SK-N-SH (cell line): ENCODE measurements around the gene SUPV3L1. TPM values are rescaled to one million over a fixed set of nuclear protein-coding genes. Genes with fewer than 3 reads are reported as not detected.
A peak's percentile ranks its signal among the peaks of the same experiment; 100 is the strongest.

Source experiments
- CTCF ChIA-PET: fragments of 300-600, 350-600 bp; formaldehyde crosslinking; extraction: SDS; loops from one replicate; lab custom pipeline; 2021; lab: Yijun Ruan, JAX
- POLR2A ChIA-PET: fragments of 350-600 bp; sonication (Branson Sonifier 250); formaldehyde crosslinking; extraction: SDS; loops from one replicate; lab custom pipeline; 2020; ENCODE audit warnings: antibody characterized with exemption, inconsistent platforms; lab: Yijun Ruan, JAX
- DNase-seq: peaks from one replicate; pipeline ENCODE4 v3.0.0; 2012
- H2AFZ ChIP-seq: fragments of 200-600 bp; sonication (generic); 2 replicates; pipeline ENCODE4 v1.8.1; 2016; ENCODE audit warnings: antibody characterized with exemption, mild to moderate bottlenecking, low read depth
- H3F3A ChIP-seq: fragments of 200-600 bp; sonication (generic); replicated peaks from 2 replicates; pipeline ENCODE3; 2016; ENCODE audit warnings: antibody characterized with exemption, mild to moderate bottlenecking; ENCODE audit not compliant: insufficient read depth
- H3K27ac ChIP-seq, 2 experiments: fragments of 200-500 bp in 1 of 2; fragments of 200-600 bp in 1 of 2; sonication (Bioruptor generic) in 1 of 2; sonication (generic), shearing (Covaris generic) in 1 of 2; 2 replicates each; pipeline versions ENCODE4 v1.5.1 to v1.6.1; 2014 to 2016; ENCODE audit warnings: low read depth in 2 of 2, inconsistent platforms in 1 of 2, low read length in 1 of 2, mild to moderate bottlenecking in 1 of 2, mixed read lengths in 1 of 2
- H3K27me3 ChIP-seq: fragments of 200-600 bp; sonication (generic), shearing (Covaris generic); 2 replicates; pipeline ENCODE4 v1.6.1; 2016; ENCODE audit warnings: mixed run types; ENCODE audit not compliant: insufficient read depth
- H3K36me3 ChIP-seq, 2 experiments: fragments of 200-500 bp in 1 of 2; fragments of 200-600 bp in 1 of 2; sonication (Bioruptor generic) in 1 of 2; sonication (generic) in 1 of 2; replicated peaks in 1 of 2; 2 replicates each; pipeline versions ENCODE3 to v1.5.1; 2014 to 2016; ENCODE audit warnings: low read length in 1 of 2, mild to moderate bottlenecking in 1 of 2; ENCODE audit not compliant: insufficient read depth in 2 of 2, control insufficient read depth in 1 of 2
- H3K4me1 ChIP-seq, 2 experiments: fragments of 200-500 bp in 1 of 2; fragments of 200-600 bp in 1 of 2; sonication (Bioruptor generic) in 1 of 2; sonication (generic), shearing (Covaris generic) in 1 of 2; 2 replicates each; pipeline versions ENCODE4 v1.5.1 to v1.6.1; 2014 to 2016; ENCODE audit warnings: low read depth in 1 of 2, low read length in 1 of 2, mixed run types in 1 of 2; ENCODE audit not compliant: insufficient read depth in 2 of 2, control insufficient read depth in 1 of 2
- H3K4me2 ChIP-seq: fragments of 200-600 bp; sonication (generic), shearing (Covaris generic); 2 replicates; pipeline ENCODE4 v1.6.1; 2017; ENCODE audit warnings: mixed run types
- H3K4me3 ChIP-seq, 2 experiments: fragments of 200-500 bp in 1 of 2; fragments of 200-600 bp in 1 of 2; sonication (Bioruptor generic) in 1 of 2; sonication (generic), shearing (Covaris generic) in 1 of 2; 2 replicates each; pipeline versions ENCODE4 v1.5.1 to v1.8.1; 2014 to 2016; ENCODE audit warnings: low read depth in 2 of 2, inconsistent platforms in 1 of 2, low read length in 1 of 2, mild to moderate bottlenecking in 1 of 2, mixed read lengths in 1 of 2, moderate library complexity in 1 of 2
- H3K79me2 ChIP-seq: fragments of 200-600 bp; sonication (generic); 2 replicates; pipeline ENCODE4 v1.8.1; 2017; ENCODE audit warnings: mild to moderate bottlenecking; ENCODE audit not compliant: insufficient read depth
- H3K9ac ChIP-seq: fragments of 200-600 bp; sonication (generic); 2 replicates; pipeline ENCODE4 v1.6.1; 2017; ENCODE audit warnings: mixed run types
- H3K9me2 ChIP-seq: fragments of 200-600 bp; sonication (generic); 2 replicates; pipeline ENCODE4 v1.6.1; 2017; ENCODE audit warnings: mixed run types
- H3K9me3 ChIP-seq: fragments of 200-600 bp; sonication (generic); 2 replicates; pipeline ENCODE4 v1.6.1; 2017; ENCODE audit warnings: mixed run types, mild to moderate bottlenecking, moderate library complexity
- H4K20me1 ChIP-seq: fragments of 200-600 bp; sonication (generic); 2 replicates; pipeline ENCODE4 v1.6.1; 2017; ENCODE audit warnings: mild to moderate bottlenecking, mixed run types; ENCODE audit not compliant: insufficient read depth
- CTCF ChIP-seq: fragments of 200-600 bp; sonication (generic); IDR thresholded peaks from 2 replicates; pipeline ENCODE4 v1.6.1; 2017; ENCODE audit warnings: antibody characterized with exemption, mild to moderate bottlenecking, moderate library complexity
- ELF1 ChIP-seq: IDR thresholded peaks from 2 replicates; pipeline ENCODE4 v1.4.0; 2012
- EP300 ChIP-seq, 2 experiments: IDR thresholded peaks; 2 replicates each; pipeline versions ENCODE4 v1.4.0 to v1.6.1; 2012; ENCODE audit warnings: borderline replicate concordance in 1 of 2, low read depth in 1 of 2, low read length in 1 of 2
- EZH2phosphoT487 ChIP-seq: fragments of 200-600 bp; sonication (generic); IDR thresholded peaks from 2 replicates; pipeline ENCODE4 v1.6.1; 2017; ENCODE audit warnings: low read depth, mixed run types, mild to moderate bottlenecking, antibody characterized with exemption, moderate library complexity, borderline replicate concordance
- FOSL2 ChIP-seq: IDR thresholded peaks from 2 replicates; pipeline ENCODE4 v1.4.0; 2012; ENCODE audit warnings: low read depth, mild to moderate bottlenecking, moderate library complexity, borderline replicate concordance
- FOXJ3 ChIP-seq: sonication (generic); formaldehyde crosslinking; IDR thresholded peaks from 2 replicates; pipeline ENCODE4 v1.5.1; 2020; ENCODE audit warnings: mild to moderate bottlenecking, missing genetic modification reagents
- FOXM1 ChIP-seq: IDR thresholded peaks from 2 replicates; pipeline ENCODE4 v1.4.0; 2012; ENCODE audit warnings: low read depth, mild to moderate bottlenecking
- GABPA ChIP-seq: IDR thresholded peaks from 2 replicates; pipeline ENCODE4 v1.4.0; 2012; ENCODE audit warnings: low read depth, mild to moderate bottlenecking
- IRF3 ChIP-seq: fragments of 150-350 bp; IDR thresholded peaks from 2 replicates; pipeline ENCODE4 v1.6.1; 2016; ENCODE audit warnings: mild to moderate bottlenecking, low read depth, low read length
- JUND ChIP-seq: IDR thresholded peaks from 2 replicates; pipeline ENCODE4 v1.4.0; 2012
- MEF2A ChIP-seq: IDR thresholded peaks from 2 replicates; pipeline ENCODE4 v1.4.0; 2012; ENCODE audit warnings: low read depth, borderline replicate concordance
- POLR2AphosphoS5 ChIP-seq: IDR thresholded peaks from 2 replicates; pipeline ENCODE4 v1.6.1; 2012; ENCODE audit warnings: low read depth, low read length
- REST ChIP-seq: IDR thresholded peaks from 2 replicates; pipeline ENCODE4 v1.6.1; 2012; ENCODE audit warnings: mild to moderate bottlenecking, low read depth, low read length, moderate library complexity
- RFX5 ChIP-seq: IDR thresholded peaks from 2 replicates; pipeline ENCODE4 v1.6.1; 2012; ENCODE audit warnings: mild to moderate bottlenecking, improper control_type of control experiment, low read length
- SMC3 ChIP-seq: IDR thresholded peaks from 2 replicates; pipeline ENCODE4 v1.6.1; 2012; ENCODE audit warnings: low read depth, low read length, improper control_type of control experiment
- TAF1 ChIP-seq: IDR thresholded peaks from 2 replicates; pipeline ENCODE4 v1.6.1; 2012; ENCODE audit warnings: low read depth, mild to moderate bottlenecking, low read length, moderate library complexity, borderline replicate concordance
- TEAD4 ChIP-seq: IDR thresholded peaks from 2 replicates; pipeline ENCODE4 v1.4.0; 2012; ENCODE audit warnings: mild to moderate bottlenecking, borderline replicate concordance; ENCODE audit not compliant: insufficient read depth
- USF1 ChIP-seq: IDR thresholded peaks from 2 replicates; pipeline ENCODE4 v1.4.0; 2012; ENCODE audit warnings: low read depth, borderline replicate concordance
- USF2 ChIP-seq: fragments of 150-350 bp; IDR thresholded peaks from 2 replicates; pipeline ENCODE4 v1.6.1; 2017; ENCODE audit warnings: antibody characterized with exemption, low read length, low read depth, borderline replicate concordance
- WGBS: methylation state at CpG from one replicate; pipeline ENCODE4 v1.1.6; 2017; ENCODE audit warnings: low lambda C conversion rate; 5-methylcytosine and 5-hydroxymethylcytosine counted together
- polyA plus RNA-seq, 3 experiments: library from polyadenylated mRNA; depleted of rRNA; stranded (reverse); fragments of >200 nt; gene quantifications; 2 replicates each; pipeline ENCODE4 v1.2.3, GENCODE V29; 2012

Gene SUPV3L1
- polyA plus RNA-seq, 1 of the 3 experiments (the other 2 are of a cell fraction): 19.8 TPM

- Histone ChIP-seq H3K4me1 (no peaks in the 10 kb centered on the region), H3F3A (no peaks in the 10 kb centered on the region), H3K27ac (no peak overlapping the region), H3K4me2 (no peak overlapping the region), H3K36me3 (no peaks in the 10 kb centered on the region), H4K20me1 (no peaks in the 10 kb centered on the region), H3K9ac (no peak overlapping the region), H2AFZ (no peak overlapping the region), H3K27me3 (no peaks in the 10 kb centered on the region), H3K4me3 (no peak overlapping the region), H3K9me3 (no peaks in the 10 kb centered on the region), H3K79me2 (no peaks in the 10 kb centered on the region), H3K9me2 (no peaks in the 10 kb centered on the region)
- no peak for TF ChIP-seq RFX5
- no peak for TF ChIP-seq FOXM1
- no peak for TF ChIP-seq IRF3
- no peak for TF ChIP-seq FOXJ3 (CRISPR knock-in tag)
- no peak for TF ChIP-seq EZH2phosphoT487
- TF ChIP-seq GABPA: no peak
- ChIA-PET POLR2A (no interaction called here), CTCF (interaction anchor here (0.8 to 4.9 kb wide), 4 partner anchors 8 to 174 kb away, joined by 3 to 30 read pairs (median 14); no protein-coding TSS in a partner anchor)
- no peak for DNase-seq
- 95% methylated on average over 3 of the region's 3 CpGs for whole genome bisulfite sequencing
These were observed 54.4 kb downstream of the SUPV3L1 start for GRCh38 chr10:69234447-69234846.

GRCh38 chr10:69237528-69238159, 57.6 kb downstream of the SUPV3L1 start:
- H3K4me1 ChIP-seq: no peaks in the 10 kb centered on the region
- H2AFZ ChIP-seq: no peak overlapping the region
- no peaks in the 10 kb centered on the region for H3K79me2 ChIP-seq
- H3K9ac ChIP-seq: no peak overlapping the region
- H3K27me3 ChIP-seq: no peaks in the 10 kb centered on the region
- H3K4me3 ChIP-seq: peak overlapping the region in 1 of 2 experiments; percentile 41; a peak in 1 of 4 replicates
- 42% methylated on average over 17 of the region's 17 CpGs for WGBS
- CTCF ChIA-PET: interaction anchor here (0.9 to 6.9 kb wide), 15 partner anchors 8 to 270 kb away, joined by 3 to 105 read pairs (median 4); no protein-coding TSS in a partner anchor
- DNase-seq: peak; percentile 87
- no peaks in the 10 kb centered on the region for H3K9me2 ChIP-seq
- no peak overlapping the region for H3K4me2 ChIP-seq
- no peaks in the 10 kb centered on the region for H3K9me3 ChIP-seq
- POLR2A ChIA-PET: no interaction called here
- H4K20me1 ChIP-seq: no peaks in the 10 kb centered on the region
- no peaks in the 10 kb centered on the region for H3K36me3 ChIP-seq
- H3F3A ChIP-seq: no peaks in the 10 kb centered on the region
- no peak overlapping the region for H3K27ac ChIP-seq
- no peak for TF ChIP-seq USF1
- no peak for TF ChIP-seq EP300 (IDR thresholded peaks at IDR 0.05; ENCODE audit: borderline replicate concordance in 1 of 2, low read depth in 1 of 2, low read length in 1 of 2)
- TF ChIP-seq TAF1: no peak
- TF ChIP-seq POLR2AphosphoS5: no peak
- TF ChIP-seq JUND: no peak
- TF ChIP-seq REST: no peak
- TF ChIP-seq FOSL2: no peak
- TF ChIP-seq TEAD4: no peak
- TF ChIP-seq MEF2A: no peak
- TF ChIP-seq CTCF: peak; percentile 88
- peak; percentile 98 for TF ChIP-seq SMC3
- no peak for TF ChIP-seq USF2
- no peak for TF ChIP-seq ELF1
